Right cardiac atrium (tissue), 5 donors: ENCODE results near the gene TMEM244. TPM values are rescaled to one million over a fixed set of nuclear protein-coding genes. Genes with fewer than 3 reads are reported as not detected.

Experiments
- ATAC-seq, 2 donors: fragments of 200-7000 bp; cut with Tn5 transposase; one replicate each; pipeline versions ENCODE4 v1.8.0 to v1.9.1; 2020; ENCODE audit warnings: moderate library complexity in 2 of 2, mild to moderate bottlenecking in 1 of 2
- DNase-seq, 3 donors: peaks; one replicate each; pipeline ENCODE4 v3.0.0-alpha.2; 2020
- H3K27ac ChIP-seq: one replicate; pipeline ENCODE4 v1.5.1; 2013; ENCODE audit warnings: mild to moderate bottlenecking, low read length, control low read depth, moderate library complexity
- H3K27me3 ChIP-seq: one replicate; pipeline ENCODE4 v1.6.1; 2013; ENCODE audit not compliant: control insufficient read depth, insufficient read depth
- H3K4me1 ChIP-seq: one replicate; pipeline ENCODE4 v1.6.1; 2013; ENCODE audit warnings: low read length; ENCODE audit not compliant: control insufficient read depth, insufficient read depth
- H3K4me3 ChIP-seq: one replicate; pipeline ENCODE4 v1.5.1; 2013; ENCODE audit warnings: low read length, control low read depth
- H3K9me3 ChIP-seq: one replicate; pipeline ENCODE4 v1.6.1; 2013; ENCODE audit warnings: low read length; ENCODE audit not compliant: control insufficient read depth
- WGBS: extraction: QIAGEN DNeasy Blood & Tissue Kit; methylation state at CpG from one replicate; pipeline ENCODE4 v1.1.7; 2013; 5-methylcytosine and 5-hydroxymethylcytosine counted together
- intact Hi-C, 4 donors: fragments of 100-400 bp; cut with DNase I; formaldehyde crosslinking; loops; one replicate each; pipeline versions ENCODE4 v1.11.0 to v1.14.0; 2022 to 2023
- polyA plus RNA-seq: library from polyadenylated mRNA; stranded (reverse); fragments of 200-250 nt; gene quantifications from one replicate; pipeline ENCODE4 v1.2.3, GENCODE V29; 2013
- total RNA-seq, 4 donors: library from RNA; stranded (reverse); fragmentation: NEBNext Ultra II Directional; extraction: Animal tissue kit (Norgen Biotek cat#: 25700); gene quantifications; one replicate each; pipeline ENCODE4 v1.2.1, GENCODE V29; 2021
- donor health status: healthy with polysubstance abuse.
- donor health status: DM: no; HTN: yes; CAD: no.
- donor health status: DM: no; HTN: no; CAD: no.
- donor health status: DM: no; HTN: yes; CAD: no; lungs with severe emphysema.
- donor health status: DM: yes; HTN: yes; CAD: no.

TMEM244 gene
- total and polyA plus RNA-seq, 5 donors = not detected

DNA sequence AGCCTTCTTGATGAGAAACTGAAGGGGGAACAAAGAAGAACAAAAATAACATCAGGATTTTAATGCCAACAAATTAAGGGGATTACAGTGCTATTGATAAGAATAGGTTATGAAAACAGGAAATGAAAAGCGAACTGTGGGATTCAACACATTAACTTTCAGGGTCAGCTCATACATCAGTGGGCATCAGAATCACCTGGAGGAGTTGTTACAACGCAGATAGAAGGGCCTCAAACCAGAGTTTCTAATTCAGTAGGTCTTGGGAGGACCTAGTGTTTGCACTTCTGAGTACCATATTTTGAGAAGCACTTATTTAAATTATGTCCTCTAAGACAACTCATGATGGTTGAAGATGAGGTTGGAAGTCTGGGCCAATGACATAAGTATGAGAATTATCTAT, 5.6 kb upstream of the TMEM244 start:
- H3K4me3 ChIP-seq = no peak overlapping the region
- H3K27me3 ChIP-seq = no peaks in the 10 kb centered on the region
- WGBS = 85% methylated on average over 2 of the region's 2 CpGs
- no peaks in the 10 kb centered on the region for H3K4me1 ChIP-seq
- no peaks in the 10 kb centered on the region for H3K9me3 ChIP-seq
- no peak for ATAC-seq
- intact Hi-C loops = no loop called here
- H3K27ac ChIP-seq = no peak overlapping the region
- no peak for DNase-seq

DNA sequence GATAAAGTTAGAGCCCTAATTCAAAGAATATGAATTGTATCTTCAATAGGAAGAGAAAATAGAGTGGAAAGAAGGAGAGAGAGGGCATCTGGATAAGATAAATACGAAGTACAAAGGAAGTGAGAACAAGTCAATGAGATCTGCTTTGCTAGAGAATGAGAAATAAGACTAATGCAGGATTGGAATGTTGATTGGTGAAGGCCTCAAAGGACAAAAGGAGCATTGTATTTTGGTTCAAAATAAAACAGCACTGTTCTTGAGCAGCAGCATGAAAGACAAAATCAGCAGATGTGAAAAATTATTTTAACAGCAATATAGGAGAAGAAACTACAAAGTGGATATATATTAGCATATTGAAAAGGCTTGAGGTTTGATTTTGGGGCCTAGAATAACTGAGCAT, 5.1 kb upstream of the TMEM244 start:
- Histone ChIP-seq H3K4me1 (no peaks in the 10 kb centered on the region), H3K4me3 (no peak overlapping the region), H3K27me3 (no peaks in the 10 kb centered on the region), H3K9me3 (no peaks in the 10 kb centered on the region), H3K27ac (no peak overlapping the region)
- ATAC-seq (no peak), DNase-seq (no peak)
- WGBS = 49% methylated on average over 1 of the region's 1 CpG
- intact Hi-C loops = no loop called here

DNA sequence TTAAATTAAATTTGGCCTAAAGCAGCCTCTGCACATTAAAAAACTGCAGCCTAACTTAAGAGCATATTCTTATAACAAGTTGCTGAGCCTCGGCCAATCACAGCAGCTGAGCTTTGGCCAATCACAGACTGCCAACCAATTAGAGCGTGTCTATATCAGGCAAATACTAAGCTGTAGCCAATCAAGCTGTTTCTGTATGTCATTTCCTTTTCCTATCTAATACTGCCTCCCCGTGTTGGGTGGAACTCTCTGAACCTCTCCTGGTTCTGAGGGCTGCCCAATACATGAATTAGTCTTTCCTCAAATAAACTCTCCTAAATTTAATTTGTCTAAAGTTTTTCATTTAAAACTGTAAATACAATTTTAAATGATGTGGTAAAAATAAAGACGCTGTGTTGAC, 3.9 kb upstream of the TMEM244 start:
- WGBS = 89% methylated on average over 4 of the region's 4 CpGs
- no peak for ATAC-seq

DNA sequence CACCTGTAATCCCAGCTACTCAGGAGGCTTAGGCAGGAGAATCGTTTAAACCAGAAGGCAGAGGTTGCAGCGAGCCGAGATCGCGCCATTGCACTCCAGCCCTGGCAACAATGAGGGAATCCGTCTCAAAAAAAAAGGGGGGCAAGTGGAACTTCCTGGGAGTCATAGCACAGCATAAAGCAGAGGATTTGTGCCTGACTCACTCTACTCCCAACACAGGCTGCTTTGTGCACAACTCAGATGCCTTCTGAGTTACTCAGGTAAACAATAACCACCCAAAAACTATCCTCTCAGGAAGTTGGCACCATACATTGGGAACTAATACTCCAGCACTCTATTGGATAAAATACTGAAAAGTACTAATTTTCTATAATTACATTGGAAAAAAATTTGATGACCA, 2.5 kb upstream of the TMEM244 start:
- Histone ChIP-seq H3K27ac (no peak overlapping the region), H3K4me1 (no peaks in the 10 kb centered on the region), H3K9me3 (no peaks in the 10 kb centered on the region), H3K27me3 (no peaks in the 10 kb centered on the region), H3K4me3 (no peak overlapping the region)
- 92% methylated on average over 6 of the region's 6 CpGs for WGBS
- no peak for ATAC-seq
- DNase-seq = no peak
- intact Hi-C loops = no loop called here

More for the DNA sequence above, 3.9 kb upstream of the TMEM244 start:
- H3K27me3 ChIP-seq = no peaks in the 10 kb centered on the region
- no peak overlapping the region for H3K4me3 ChIP-seq
- intact Hi-C loops = no loop called here
- no peak overlapping the region for H3K27ac ChIP-seq
- DNase-seq = no peak
- H3K4me1 ChIP-seq = no peaks in the 10 kb centered on the region
- H3K9me3 ChIP-seq = no peaks in the 10 kb centered on the region

DNA sequence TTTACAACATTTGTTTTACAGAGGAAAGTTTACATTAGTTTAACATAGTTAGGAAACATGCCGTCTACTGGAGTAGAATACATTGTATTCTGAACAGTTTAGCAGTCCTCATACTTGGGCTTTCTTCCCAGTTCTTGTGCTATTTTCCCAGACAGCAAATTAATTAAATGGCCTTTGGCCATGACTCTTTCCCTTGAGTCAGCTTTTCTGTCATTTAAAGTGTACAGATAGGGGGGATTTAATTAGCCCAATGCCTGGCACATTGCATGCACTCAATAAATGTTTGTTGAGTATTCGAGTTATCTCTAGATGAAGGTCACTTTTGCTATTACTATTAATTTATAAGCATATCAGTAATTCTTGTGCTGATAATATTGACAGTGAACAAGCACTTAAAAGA, 1.6 kb downstream of the TMEM244 start:
- 33% methylated on average over 2 of the region's 2 CpGs for WGBS
- DNase-seq (no peak), ATAC-seq (no peak)
- no peaks in the 10 kb centered on the region for H3K4me1 ChIP-seq
- H3K27me3 ChIP-seq = no peaks in the 10 kb centered on the region
- H3K9me3 ChIP-seq = no peaks in the 10 kb centered on the region
- no peak overlapping the region for H3K27ac ChIP-seq
- no peak overlapping the region for H3K4me3 ChIP-seq
- intact Hi-C loops = no loop called here

DNA sequence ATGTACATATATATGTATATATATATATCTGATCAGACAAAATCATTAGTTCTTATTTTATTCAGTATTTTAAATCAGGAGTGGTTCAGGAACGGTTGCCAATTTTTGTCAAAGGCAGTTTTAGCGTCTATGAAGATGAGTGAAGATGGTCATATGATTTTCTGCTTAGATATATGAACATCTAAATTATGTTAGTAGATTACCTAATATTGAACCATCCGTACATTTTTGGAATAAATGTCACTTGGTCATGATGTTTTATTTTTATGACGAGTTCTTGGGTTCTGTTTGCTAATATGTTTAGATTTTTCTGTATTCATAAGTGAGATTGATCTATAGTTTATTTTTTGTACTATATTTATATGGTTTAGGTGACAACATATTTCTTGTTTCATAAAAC, 3.3 kb downstream of the TMEM244 start:
- ATAC-seq (no peak), DNase-seq (no peak)
- Histone ChIP-seq H3K27ac (no peak overlapping the region), H3K4me3 (no peak overlapping the region), H3K27me3 (no peaks in the 10 kb centered on the region), H3K9me3 (no peaks in the 10 kb centered on the region), H3K4me1 (no peaks in the 10 kb centered on the region)
- intact Hi-C loops = no loop called here
- 70% methylated on average over 4 of the region's 4 CpGs for WGBS

DNA sequence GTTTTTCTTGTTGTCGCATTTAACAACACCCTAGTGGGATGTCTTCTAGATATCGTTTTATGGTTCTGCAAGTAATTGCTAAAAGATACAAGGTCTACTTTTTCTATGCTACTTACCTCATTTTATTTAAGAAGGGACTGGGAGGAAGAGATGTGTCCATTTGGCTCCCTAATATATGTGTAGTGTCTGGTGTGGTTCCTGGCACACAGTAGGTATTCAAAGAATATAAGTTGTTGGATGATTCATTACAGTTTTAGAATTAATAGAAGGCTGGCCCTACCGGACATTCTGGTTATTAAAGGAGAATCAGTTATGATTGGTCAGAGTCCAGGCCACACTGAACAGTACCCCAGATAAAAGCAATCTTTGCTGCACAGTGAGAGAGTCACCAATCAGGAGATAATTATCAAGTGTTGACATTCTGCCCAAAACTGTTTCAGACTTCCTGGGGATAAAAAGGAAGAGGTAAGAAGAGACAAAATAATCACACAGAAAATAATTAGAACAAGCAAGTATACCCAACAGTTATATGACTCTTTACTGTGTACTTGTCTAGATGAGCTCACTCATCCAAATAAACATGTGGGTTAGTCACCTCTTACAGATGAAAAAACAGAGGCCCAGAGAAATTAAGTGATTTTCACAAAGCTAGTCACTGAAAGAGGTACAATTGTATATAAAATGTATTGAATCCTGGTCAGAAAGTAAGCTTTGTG, 7.0 kb downstream of the TMEM244 start:
- Histone ChIP-seq H3K27me3 (no peaks in the 10 kb centered on the region), H3K27ac (no peak overlapping the region), H3K9me3 (no peaks in the 10 kb centered on the region), H3K4me1 (no peaks in the 10 kb centered on the region), H3K4me3 (no peak overlapping the region)
- ATAC-seq (no peak), DNase-seq (no peak)
- intact Hi-C loops = no loop called here
- WGBS = 75% methylated on average over 3 of the region's 3 CpGs

DNA sequence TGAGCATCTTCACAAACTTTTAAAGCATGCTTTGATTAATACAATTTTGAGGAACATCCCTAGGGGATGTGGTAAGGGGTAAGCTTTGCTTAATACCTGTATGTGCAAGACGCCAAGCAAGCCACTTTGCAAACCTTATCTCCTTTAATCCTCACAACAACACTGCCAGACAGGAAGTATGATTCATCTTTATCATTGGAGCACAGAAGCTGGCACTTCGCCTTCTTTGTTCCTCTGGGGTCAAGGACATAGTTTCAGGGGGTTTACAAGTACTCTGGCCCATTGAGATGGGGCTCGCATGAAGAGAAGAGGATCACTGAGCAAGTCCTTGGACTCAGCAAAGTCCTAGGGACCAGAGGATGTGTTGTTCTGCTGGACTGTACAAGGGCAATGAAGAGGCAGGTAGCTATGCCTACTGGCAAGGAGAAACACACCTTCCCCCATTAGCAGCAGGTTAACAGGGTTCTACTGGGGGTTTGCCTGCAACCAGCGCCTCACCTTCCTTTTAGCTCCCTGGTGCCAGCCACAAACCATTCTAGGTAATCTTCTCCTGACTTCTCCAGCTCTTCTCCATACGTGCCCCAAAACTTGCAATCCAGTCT, 8.8 kb downstream of the TMEM244 start:
- Histone ChIP-seq H3K4me1 (no peaks in the 10 kb centered on the region), H3K27me3 (no peaks in the 10 kb centered on the region), H3K27ac (no peak overlapping the region), H3K9me3 (no peaks in the 10 kb centered on the region), H3K4me3 (no peak overlapping the region)
- intact Hi-C loops = no loop called here
- DNase-seq (no peak), ATAC-seq (no peak)
- WGBS = 64% methylated on average over 5 of the region's 5 CpGs

DNA sequence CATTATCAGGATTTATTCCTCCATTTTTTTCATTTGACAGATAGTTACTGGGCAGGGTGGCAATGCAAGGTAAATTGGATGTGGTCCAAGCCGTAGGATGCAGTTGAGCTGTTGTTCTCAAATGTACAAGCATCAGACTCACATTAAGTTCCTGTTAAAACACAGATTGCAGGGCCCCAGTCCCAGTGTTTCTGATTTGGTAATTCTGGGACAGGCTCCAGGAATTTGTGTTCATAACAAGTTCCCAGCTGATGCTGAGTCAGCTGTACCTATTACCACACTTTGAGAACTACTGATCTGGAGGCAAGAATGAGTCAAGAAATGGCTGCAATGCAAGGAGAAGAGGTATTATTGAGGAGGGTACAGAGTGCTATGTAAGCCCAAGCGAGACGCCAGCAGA, 11.7 kb downstream of the TMEM244 start:
- Histone ChIP-seq H3K27me3 (no peaks in the 10 kb centered on the region), H3K4me3 (no peak overlapping the region), H3K9me3 (no peaks in the 10 kb centered on the region), H3K27ac (no peak overlapping the region), H3K4me1 (no peaks in the 10 kb centered on the region)
- 86% methylated on average over 3 of the region's 3 CpGs for WGBS
- ATAC-seq (no peak), DNase-seq (no peak)
- intact Hi-C loops = no loop called here

DNA sequence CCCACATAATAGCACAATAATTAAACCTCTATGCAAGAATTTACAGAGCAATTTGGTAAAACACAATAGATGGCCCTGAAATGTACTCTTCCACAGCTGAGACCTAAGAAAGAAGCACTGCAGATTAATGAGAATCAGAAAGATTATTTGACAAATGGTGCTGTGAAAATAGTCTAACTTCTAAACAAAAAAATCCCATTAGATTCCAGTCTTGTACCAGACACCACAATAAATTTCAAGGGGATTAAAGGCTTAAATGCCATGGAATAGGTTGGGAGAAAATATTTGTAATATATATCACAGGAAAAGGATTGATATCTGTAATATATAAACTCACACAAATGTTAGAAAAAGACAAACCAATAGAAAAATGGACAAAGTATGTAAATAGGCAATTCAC, 14.4 kb downstream of the TMEM244 start:
- intact Hi-C loops = no loop called here
- Histone ChIP-seq H3K4me1 (no peaks in the 10 kb centered on the region), H3K9me3 (no peaks in the 10 kb centered on the region), H3K27ac (no peak overlapping the region), H3K27me3 (no peaks in the 10 kb centered on the region), H3K4me3 (no peak overlapping the region)
- no peak for ATAC-seq
- DNase-seq = no peak

DNA sequence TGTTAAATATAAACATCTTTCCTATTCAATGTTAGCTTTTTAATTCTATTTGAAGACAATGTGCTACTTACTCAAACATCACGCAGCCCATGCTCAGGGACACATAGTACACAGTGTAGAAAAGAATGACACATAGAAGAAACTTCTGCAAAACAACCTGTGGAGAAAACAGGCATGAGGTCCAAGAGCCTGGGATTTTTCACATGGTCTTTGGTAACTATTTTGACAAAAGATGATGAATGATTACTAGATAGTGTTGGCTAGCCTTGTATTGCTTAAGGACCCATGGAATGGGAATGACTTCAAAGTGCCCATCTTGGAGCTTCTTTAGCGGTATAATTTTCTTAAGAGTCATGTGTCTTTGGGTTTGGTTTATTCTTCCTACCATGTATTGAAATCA, 15.4 kb downstream of the TMEM244 start:
- no peaks in the 10 kb centered on the region for H3K4me1 ChIP-seq
- H3K4me3 ChIP-seq = no peak overlapping the region
- 91% methylated on average over 2 of the region's 2 CpGs for whole genome bisulfite sequencing
- H3K9me3 ChIP-seq = no peaks in the 10 kb centered on the region
- intact Hi-C loops = no loop called here
- no peaks in the 10 kb centered on the region for H3K27me3 ChIP-seq
- ATAC-seq (no peak), DNase-seq (no peak)
- no peak overlapping the region for H3K27ac ChIP-seq
